Activated CD4-positive, alpha-beta T cell treated with anti-CD3 and anti-CD28 coated beads for 4 hours (primary cell): ENCODE data around the gene RTEL1.

ENCODE experiments used
- DNase-seq, 2 donors: peaks; one replicate each; pipeline ENCODE4 v3.0.0-alpha.2; 2020

Gene RTEL1

GRCh38 chr20:63690003-63690897 lies 32.1 kb downstream of the RTEL1 start:
- no peak for DNase-seq

- DNase-seq: no peak
These were observed 33.0 kb downstream of the RTEL1 start for GRCh38 chr20:63690898-63691710.

DNA sequence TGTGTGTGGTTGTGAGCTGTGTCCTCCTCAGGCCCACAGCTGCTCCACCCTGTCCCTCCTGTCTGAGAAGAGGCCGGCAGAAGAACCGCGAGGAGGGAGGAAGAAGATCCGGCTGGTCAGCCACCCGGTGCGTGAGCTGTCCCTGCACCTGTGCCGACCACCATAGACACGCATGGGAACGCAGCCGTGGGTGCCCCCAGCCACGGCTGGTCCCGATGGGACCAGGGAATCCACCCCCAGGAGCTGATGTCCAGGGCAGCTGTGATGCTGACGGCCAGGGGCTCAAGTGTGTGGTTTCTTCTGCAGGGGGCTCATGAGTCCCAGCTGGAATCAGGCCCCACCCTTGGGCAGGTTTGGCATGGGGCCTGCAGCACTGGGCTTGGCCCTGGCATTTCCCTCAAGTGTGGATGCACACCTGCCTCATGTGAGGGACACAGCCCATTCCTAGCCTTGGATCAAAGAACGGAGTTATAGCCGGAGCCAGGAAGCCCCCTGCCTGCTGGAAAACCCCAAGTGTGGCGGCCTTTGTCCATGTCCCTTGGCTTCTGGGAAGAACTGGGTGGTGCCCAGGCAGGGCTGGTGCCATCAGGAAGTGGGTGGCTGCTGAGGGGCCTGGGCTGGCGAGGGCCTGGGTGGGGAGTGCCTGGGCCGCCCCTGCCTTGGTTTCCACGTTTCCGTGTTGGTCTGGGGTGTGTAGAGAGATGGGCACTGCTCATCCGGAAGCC lies 33.8 kb downstream of the RTEL1 start:
- DNase-seq: no peak

GRCh38 chr20:63692436-63693082 lies 34.4 kb downstream of the RTEL1 start:
- no peak for DNase-seq

DNA sequence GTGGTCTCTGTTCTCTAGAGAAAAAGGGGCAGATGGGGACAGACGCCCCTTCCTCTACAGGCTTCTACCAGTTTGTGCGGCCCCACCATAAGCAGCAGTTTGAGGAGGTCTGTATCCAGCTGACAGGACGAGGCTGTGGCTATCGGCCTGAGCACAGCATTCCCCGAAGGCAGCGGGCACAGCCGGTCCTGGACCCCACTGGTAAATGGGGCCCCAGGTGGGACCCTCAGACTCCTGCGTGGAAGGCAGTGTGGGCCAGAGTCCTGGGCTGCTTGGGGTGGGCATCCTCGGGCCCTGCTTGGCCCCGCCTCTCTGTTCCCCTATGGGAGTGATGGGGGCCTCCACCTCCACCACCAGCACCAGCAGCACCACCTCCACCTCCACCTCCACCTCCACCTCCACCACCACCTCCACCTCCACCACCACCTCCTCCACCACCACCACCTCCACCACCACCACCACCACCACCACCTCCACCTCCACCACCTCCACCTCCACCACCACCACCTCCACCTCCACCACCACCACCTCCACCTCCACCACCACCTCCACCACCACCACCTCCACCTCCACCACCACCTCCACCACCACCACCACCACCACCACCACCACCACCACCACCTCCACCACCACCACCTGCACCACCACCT lies 35.1 kb downstream of the RTEL1 start:
- no peak for DNase-seq

DNA sequence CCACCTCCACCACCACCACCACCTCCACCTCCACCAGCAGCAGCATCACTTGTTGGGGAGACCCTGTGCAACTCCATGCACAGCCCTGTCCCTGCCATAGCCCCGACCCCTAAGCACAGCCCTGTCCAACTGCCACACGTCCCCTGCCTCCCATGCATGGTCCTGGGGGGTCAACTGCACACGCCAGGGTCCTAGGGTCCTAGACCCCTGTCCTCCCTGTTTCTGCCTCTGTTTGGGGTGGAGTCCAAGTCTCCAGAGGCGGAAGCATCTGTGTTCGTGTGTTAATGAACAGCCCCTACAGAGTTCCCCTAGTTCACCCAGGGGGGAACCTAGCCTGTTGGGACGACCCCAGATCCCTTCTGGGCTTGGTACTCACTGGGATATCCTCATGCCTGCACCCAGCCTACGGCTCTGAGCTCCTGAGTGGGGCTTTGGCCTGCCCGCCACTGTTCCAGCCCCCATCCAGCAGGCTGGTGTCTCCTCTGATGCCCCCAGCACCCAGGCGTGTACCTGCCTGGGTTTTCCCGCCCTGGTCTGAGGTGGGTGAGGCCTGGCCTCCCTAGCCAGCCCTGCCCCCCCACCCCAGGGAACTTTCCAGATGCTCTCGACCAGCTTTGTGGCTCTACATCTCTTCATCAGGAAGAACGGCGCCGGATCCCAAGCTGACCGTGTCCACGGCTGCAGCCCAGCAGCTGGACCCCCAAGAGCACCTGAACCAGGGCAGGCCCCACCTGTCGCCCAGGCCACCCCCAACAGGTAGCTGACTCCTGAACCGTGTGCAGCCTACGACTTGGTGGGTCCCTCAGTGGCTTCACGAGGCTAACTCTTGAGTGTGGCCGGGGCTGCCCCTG lies 35.8 kb downstream of the RTEL1 start:
- DNase-seq: no peak

DNA sequence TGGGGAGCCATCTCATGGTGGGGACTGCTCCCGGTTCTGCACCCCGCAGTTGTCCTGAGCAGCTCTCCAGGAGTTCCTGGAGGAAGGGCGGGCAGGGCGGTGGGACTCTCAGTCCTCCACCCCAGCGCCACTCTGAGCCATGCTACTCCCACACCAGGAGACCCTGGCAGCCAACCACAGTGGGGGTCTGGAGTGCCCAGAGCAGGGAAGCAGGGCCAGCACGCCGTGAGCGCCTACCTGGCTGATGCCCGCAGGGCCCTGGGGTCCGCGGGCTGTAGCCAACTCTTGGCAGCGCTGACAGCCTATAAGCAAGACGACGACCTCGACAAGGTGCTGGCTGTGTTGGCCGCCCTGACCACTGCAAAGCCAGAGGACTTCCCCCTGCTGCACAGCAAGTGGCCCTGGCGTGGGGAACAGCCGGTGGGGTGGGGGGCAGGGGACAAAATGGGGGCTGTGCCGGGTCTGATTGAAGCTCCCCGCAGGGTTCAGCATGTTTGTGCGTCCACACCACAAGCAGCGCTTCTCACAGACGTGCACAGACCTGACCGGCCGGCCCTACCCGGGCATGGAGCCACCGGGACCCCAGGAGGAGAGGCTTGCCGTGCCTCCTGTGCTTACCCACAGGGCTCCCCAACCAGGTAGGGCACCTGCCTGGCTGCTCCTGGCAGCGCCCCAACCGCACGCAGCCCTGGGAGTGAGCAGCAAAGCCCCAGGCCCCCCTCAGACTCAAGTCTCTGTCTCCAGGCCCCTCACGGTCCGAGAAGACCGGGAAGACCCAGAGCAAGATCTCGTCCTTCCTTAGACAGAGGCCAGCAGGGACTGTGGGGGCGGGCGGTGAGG lies 36.7 kb downstream of the RTEL1 start:
- no peak for DNase-seq

GRCh38 chr20:63695424-63696305 lies 37.6 kb downstream of the RTEL1 start:
- DNase-seq: no peak

DNA sequence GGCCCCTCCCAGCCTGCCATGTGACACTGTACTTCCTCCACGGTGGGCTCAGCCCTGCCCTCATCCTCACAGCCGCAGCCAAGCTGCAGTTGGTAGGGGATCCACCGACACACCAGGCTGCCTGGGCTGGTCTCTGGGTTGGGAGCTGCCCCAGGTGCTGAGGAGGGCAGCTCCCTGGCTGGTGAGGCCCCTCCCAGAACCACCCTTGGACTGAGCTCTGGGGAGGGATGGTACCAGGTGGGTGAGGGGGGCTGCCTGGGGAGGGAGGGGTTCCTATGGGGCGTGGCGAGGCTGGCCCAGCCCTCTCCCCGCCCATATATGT lies 38.2 kb downstream of the RTEL1 start:
- DNase-seq: no peak

DNA sequence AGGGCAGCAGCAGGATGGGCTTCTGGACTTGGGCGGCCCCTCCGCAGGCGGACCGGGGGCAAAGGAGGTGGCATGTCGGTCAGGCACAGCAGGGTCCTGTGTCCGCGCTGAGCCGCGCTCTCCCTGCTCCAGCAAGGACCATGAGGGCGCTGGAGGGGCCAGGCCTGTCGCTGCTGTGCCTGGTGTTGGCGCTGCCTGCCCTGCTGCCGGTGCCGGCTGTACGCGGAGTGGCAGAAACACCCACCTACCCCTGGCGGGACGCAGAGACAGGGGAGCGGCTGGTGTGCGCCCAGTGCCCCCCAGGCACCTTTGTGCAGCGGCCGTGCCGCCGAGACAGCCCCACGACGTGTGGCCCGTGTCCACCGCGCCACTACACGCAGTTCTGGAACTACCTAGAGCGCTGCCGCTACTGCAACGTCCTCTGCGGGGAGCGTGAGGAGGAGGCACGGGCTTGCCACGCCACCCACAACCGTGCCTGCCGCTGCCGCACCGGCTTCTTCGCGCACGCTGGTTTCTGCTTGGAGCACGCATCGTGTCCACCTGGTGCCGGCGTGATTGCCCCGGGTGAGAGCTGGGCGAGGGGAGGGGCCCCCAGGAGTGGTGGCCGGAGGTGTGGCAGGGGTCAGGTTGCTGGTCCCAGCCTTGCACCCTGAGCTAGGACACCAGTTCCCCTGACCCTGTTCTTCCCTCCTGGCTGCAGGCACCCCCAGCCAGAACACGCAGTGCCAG lies 38.7 kb downstream of the RTEL1 start, which contains the start of gene TNFRSF6B:
Gene TNFRSF6B, plus strand, starts transcription at position 25 of the 729 bp plus-strand sequence. Its CDS starts 116 bp downstream, at position 141.
- no peak for DNase-seq

GRCh38 chr20:63697357-63697867 lies 39.3 kb downstream of the RTEL1 start:
- DNase-seq: no peak

GRCh38 chr20:63697868-63698545 lies 39.9 kb downstream of the RTEL1 start:
- no peak for DNase-seq

DNA sequence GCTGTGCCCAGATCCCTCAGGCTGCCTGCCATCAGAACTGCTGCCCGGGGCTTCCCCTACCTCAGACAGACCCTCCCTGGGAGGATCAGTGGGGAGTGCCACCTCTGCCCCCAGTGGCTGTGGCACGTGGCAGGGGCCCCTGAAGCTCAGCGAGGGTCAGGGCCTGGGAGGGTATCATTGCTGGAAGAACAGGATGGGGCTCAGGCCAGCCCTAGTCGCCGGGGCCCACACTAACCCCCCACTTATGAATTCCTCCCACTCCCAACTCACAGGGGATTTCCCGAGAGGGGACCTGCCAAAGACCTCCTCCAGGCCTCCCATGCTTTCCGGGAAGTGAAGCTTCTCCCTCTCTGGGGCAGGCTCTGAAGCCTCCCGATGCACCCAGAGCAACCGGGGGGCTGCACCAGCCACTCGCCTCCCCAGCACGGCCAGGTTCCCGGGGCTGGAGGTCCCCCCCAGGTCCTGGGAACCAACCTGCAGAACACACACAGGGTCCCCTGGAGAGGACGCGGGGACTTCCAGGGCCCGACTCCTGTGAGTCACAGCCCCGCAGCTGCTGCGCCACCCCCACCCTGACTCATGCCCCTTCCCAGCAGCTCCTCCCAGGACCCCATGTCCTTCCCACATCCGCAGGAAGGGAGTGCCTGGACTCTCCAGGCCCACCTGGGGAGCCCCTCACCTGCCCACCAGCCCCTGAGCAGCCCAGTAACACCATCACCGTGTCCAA lies 40.8 kb downstream of the RTEL1 start:
- DNase-seq: peak in 1 of 2 donors; percentile 58

GRCh38 chr20:63699466-63700198 lies 41.5 kb downstream of the RTEL1 start:
- no peak for DNase-seq

DNA sequence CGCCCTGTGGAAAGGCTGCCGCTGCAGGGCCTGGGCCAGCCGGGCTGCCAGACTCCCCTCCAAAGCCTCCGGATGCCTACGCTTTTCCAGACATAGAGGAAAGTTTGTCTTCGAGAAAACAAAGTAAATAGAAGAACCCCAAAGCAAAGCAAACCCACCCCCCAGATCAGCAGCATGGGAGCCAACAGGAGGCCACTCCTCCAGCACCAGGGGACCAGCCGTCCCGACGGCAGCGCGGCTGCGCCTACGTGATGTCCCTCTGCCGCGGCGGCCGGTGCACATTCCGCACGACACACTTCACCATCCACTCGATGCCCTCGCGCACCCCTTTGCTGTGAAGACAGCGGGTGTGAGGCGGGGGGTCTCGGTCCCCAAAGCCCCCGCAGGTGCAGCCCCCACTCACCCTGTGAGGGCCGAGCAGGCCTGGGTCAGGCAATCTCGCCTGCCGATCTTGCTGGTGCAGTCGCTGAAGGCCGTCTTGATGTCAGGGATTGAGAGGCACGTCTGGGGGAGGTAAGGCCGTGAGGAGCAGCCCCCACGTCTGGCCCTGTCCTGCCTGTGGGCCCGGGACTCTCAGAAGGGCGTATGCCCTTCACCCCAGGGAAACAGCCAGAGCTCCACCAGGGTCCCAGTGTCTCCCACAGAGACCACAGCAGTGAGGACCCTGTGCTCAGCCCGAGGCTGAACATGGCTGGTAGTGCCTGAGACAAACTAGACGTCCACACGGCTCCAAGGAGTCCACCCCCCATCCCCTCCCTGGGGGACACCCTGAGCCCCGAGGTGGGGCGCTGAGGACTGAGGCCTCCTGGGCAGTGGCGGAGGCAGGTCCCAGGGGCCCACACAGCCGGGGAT lies 42.3 kb downstream of the RTEL1 start:
- DNase-seq: no peak

GRCh38 chr20:63701051-63701328 lies 42.9 kb downstream of the RTEL1 start:
- DNase-seq: no peak
